Dedifferentiated amniotic fluid mesenchymal stem cell (primary cell): ENCODE data around the gene CACNA1S.

Experiments used
- DNase-seq: peaks from one replicate; pipeline ENCODE4 v3.0.0-alpha.2; 2016; ENCODE audit errors: extremely low spot score

Gene CACNA1S

DNA sequence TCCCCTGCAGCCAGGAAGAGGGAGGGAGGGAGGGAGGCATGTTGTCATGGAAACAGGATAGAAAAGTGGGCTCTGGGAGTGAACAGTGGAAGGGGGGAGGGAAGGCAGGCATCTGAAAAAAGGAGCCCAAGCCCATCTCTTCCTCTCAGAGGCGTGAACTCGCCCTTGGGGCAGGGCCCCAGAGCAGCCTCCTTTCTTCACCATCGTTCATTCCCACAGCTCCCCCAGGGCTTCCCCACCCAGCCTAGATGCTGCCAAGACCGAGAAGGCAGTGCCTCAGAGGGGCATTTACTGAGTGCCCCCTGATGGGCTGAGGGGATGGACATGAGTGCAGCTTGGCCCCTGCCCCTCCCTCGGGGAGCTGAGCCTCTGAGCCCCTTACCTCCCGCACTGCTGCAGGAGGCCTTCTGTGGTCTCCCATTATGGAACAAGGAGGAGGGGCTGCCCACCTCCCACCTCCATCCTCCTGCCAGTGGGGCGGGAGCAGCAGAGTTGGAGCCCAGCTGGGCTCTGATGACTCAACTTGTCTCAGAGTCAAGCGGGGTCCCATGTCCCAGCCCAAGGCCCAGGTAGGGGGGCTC, 49.6 kb downstream of the CACNA1S start:
- no peak for DNase-seq

DNA sequence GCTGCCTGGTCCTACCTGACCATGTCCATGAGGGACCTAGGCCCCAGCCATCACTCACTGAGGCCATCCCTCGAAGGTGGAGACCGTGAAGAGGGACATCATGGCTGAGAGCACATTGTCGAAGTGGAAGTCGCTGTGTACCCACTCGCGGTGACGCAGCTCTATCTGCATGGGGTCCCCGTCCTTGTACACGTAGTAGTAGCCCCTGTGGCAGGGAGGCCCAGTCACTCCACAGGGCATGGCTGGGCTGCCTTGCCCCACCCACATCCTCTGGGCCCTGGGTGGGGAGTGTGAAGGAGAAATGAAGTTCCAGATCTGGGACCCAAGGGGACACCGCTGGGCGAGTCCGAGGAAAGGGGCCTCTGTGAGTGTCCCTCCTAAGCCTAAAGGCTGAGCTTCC, 50.3 kb downstream of the CACNA1S start:
- DNase-seq, result no peak

DNA sequence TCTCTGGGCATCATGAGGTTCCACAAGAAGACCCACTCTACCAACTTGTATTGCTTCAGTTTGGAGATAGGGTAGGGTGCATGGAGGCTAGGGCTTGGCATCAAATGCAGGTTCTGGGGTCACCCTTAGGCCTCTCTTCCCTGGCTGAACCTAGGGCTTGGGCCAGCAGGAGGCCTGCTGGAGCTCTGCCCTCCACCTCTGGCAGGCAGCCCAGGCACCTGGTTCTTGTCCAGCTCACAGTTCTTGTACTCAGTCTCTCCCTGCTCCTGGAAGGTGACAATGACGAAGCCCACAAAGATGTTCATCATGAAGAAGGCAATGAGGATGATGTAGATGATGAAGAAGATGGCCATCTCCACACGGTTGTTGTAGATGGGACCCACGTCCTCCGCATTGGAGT, 51.2 kb downstream of the CACNA1S start:
- DNase-seq, result no peak

DNA sequence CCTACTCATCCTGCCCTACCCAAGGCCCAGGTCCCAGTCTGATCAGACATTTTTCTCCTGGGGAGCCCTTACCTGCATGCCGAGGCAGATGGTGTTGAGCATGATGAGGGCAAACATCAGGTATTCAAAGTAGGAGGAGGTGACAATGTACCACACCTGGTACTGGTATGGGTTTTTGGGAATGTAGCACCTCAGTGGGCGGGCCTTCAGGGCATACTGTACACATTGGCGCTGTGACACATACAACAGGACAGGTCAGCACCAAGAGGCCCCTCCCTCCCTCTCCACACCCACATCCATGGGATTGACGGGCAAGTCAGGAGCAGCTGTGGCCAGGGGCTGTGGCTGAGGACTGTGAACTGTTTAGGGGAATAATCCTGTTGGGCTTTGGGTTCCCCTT, 51.6 kb downstream of the CACNA1S start:
- no peak for DNase-seq

DNA sequence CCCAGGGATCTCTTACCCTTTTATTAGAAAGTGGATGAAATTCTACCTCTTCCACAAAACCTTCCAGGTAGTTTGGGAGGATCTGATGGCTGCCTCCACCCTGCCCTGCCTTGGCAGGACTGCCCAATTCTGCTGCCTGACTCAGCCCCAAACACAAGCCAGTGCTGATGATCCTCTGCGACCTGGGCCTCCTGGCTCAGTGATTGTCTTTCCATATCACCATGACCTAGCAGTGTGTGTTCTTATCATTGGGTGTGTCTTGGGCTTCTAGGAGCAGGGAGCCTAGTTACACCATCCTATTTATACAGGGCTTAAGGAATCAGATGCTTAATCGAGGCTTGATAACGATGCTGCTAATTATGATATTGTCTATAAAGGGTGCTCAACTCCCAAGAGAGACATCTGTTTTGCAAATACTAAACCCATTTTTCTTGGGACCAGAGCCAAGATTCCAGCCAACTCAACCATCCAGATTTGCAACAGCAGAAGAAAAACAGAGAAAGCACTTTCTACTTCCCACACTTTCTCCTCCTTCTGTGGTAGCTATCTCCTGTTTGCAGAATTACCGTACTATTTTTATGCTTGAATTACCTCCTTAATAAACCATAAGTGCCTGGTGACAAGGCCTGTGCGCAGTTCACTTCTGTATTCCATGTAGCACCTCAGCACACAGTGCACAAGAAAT, 52.2 kb downstream of the CACNA1S start:
- no peak for DNase-seq

DNA sequence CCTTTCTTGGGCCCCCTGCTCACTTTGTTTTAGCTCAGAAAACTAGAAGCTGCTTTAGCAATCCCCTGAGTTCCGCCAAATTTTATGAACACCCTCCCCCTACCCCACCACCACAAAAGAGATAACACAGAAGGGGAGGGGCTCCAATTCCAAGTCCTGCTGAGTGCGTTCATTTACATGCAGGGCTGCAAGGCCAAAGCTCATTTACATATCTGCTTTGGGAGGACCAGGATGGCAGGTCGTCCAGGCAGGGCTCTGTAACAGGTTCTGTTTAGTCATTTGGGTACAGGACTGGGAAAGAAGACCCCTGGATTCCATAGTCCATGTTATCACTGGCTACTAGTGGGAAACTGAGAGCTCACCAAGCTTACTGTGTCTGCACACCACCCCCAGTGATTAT, 52.8 kb downstream of the CACNA1S start:
- no peak for DNase-seq

DNA sequence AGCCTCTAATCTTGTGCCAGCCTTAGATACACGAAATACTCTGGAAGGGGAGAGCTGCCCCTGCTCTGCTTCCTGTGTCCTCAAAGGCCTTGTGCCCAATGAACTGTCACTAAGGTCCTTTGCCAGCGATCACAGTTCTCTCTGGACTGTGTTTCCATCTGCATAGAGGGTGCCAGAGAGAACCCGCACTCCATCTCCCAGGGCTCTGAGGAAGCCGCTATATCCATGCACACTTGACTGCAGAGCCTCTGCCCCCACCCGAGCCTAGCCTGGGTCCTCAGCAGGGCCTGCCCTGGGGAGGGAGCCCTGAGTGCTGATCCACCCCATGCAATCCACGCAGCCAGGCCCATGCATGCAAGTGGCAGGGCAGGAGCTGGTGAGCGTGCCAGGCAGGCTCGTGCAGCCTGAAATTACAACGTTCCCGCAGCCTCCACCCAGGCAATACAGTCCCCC, 58.1 kb downstream of the CACNA1S start:
- no peak for DNase-seq

DNA sequence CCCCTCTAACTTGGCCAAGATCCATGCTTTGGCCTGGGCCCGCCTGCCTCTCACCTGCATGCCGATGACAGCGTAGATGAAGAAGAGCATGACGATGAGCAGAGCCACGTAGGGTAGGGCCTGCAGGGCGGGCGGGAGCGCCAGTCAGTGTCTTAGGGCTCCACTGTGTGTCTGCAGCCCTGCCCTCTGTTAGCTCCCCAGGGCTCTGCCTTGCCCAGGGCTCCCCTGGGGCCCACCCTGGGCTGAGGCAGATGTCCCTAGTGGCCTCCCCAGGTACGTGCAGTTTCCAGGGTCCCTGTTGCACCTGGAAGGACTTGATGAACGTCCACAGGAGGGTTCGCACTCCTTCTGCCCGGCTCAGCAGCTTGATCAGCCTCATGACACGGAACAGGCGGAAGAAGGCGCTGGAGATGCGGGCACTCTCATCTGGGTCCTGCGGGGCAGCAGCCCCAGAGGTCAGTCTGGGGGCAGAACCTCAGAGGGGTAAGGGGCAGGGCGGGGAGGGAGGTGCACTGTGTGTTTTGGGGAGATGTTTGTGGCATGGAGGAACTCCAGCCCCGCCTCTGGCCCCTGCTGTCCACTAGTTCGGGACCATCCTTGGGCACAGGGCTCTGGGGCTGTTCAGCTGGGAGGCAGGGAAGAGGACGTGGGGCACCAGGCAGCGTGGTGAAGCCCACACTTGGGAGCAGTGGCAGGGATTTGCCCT, 58.9 kb downstream of the CACNA1S start:
- DNase-seq, result no peak

DNA sequence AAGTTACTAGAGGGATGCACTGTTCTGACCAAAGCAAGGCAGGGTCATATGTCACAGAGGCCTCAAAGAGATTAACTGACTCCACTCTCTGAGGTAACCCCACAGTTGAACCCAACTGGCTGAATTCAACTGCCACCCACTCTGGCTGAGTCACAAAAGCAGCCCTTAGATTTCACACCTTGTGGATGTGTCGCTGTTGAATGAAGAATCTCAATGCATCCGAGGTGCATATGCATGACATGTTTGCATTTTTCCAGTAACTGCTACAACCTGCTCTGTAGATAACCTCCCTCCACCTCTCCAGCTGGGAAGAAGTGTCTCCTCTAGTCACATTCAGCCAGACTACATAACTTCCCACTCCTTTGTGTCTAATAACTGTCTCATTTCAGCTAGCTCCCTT, 60.8 kb downstream of the CACNA1S start:
- DNase-seq, result no peak

DNA sequence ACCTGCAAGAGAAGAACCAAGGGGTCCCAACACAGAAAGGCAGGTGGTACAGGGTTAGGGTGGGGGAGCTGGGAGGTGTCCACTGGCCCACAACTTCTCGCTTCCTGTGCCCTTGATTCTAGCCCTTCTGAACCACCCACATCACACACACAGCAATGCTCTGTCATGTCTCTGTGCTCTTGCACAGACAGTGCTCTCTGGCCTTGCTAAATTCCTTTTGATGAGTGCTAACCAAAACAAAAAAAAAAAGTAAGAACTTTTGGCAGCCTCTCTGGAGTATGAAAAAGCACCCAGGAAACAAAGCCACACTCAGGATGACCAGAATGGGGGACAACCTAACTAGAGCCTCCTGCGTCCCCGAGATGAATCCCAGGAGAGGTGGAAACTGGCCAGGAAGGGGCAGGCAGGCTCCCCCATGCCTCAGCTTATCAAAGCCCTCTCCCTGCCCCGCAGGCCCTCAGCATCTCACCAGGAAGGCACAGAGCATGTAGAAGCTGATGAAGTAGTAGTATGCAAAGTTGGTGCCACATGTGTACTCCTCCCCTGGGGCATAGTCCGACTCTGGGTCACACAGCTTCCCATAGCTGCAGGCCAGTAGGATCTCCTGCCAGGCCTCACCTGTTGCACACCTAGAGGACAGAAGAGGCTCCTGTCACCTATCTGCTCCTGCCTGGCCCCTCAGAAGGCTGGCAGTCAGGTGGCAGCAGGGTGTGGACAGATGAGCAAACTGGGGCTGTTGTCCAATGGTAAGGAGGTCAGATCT, 61.5 kb downstream of the CACNA1S start:
- no peak for DNase-seq

DNA sequence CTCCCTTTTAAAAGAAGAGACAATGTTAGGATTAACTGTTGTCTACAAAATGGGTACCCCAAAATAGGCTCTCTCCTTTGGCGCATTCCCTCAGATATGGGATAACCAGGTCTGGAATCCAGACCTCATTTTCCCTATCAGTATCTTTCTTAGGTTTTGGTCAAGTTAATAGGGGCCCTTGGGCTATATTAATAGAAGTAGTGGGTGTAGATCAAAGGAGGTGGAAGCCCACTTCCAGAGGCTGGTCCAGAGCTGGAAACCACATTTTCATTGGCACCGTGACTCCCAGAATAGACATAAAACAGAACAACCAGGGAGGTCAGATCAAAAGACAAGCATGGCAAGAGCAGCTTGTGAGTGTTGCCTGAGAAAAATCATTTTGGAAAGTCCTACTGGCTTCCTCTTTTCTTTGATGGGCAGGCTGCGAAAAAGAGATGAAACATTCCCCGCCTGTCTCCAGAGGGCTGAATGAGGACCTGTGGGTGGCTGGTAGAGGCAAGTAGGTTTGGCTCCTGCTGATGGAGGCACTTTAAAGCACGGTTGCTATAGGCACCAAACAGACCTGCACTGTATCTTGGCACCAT, 62.9 kb downstream of the CACNA1S start:
- DNase-seq, result no peak

DNA sequence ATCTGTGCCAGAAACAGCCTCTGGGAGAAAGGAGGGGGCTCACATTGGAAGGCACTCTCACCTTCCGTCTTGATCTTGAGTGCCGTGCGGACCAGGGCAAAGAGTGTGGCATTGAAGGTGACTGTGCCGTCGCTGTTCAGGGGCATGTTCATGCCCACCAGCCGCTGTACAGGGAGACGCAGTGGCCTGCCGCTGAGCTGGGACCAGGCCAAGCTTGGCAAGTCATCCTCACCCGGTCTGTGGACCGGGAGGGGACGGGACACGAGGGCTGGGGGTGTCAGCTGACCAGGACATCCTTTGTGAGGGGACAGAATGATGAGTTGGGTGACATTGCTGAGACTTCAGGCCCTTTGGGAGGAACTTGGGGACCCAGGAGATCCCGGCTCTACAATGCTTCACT, 63.7 kb downstream of the CACNA1S start:
- DNase-seq, result no peak

DNA sequence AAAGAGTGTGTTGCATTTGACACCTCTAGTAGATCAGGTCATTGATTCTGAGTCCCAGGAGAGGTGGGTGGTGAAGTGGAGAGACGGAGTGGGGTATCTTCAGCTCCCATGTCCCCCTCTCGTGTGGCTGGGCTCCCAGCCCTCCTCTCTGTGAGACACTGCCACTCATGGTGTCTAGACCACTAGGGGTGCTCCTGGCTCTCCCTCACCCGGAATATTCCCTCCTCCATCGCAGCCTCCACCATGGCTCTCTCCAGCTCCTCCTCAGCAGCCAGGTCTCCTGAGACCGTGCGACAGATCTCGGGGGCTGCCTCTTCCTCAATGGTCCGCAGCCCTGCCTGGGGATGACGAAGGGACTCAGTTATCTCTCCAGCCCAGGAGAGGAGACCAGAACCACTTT, 68.1 kb downstream of the CACNA1S start:
- no peak for DNase-seq

DNA sequence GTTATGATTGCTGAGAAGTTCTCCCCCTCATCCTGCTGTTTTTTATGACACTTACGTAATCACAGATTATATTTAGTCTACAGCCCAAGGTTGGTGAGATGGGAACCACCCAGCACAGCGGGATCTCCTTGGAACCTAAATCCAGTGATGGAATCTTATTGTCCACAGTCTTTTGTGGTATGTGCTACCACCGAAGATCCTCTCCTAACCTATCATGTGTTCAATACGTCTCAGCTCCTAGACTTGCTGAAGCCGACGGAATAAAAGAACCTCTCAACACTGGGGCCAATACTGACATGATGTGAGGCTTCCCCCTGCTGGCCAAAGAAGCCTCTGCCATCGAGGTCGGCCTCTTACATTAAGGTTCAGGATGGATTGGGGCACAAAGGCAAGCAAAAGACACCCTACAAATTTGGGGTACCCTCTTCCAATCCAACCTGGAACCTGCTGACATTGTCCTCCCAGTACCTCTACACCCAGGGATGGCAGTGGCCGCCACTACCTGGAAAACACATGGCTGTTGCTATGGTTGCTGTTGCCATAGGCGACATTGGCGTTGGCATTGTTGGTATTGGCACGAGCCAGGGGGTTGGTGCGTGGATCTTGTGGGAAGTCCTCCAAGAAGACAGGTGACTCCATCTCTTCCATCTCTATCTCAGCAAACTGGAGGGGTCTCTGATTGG, 69.3 kb downstream of the CACNA1S start:
- DNase-seq, result peak; percentile 68

DNA sequence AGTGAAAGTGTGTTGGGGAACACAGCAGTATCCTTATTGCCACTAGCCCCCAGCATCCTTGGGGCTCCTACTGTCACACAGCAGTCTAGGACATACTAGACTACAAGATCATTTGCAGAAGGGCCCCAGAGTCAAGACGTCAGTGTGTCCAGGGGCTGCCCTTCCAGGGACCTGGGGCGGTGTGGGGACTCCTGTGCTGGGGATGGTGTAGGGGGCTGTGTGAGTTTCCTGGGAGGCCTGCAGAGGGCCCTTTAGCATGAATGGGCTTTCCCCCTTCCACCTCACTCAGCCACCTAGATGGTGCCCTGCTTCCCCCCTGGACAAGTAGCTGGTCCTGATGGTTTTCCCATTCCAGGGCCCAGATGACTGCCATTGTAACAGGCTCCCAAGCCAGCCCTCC, 71.2 kb downstream of the CACNA1S start:
- no peak for DNase-seq

DNA sequence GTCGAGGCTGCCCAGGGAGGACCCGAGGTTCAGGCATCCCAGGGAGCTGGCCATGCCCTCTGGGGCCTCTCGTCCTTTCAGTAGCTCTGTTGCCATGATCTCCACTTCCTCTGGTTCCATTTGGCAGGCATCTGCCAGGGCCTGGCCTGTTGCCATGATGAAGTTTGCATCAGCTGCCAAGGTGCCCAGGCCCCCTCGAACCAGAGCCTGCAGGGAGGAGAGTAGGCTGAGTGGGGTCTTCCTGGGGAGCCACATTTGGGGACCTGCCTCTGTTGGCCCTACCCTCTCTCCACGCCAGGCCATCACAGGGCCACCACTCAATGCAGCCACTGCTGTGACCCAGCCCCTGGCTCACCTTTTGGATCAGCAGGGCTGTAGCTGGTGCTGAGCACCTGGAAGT, 72.3 kb downstream of the CACNA1S start:
- DNase-seq, result no peak

DNA sequence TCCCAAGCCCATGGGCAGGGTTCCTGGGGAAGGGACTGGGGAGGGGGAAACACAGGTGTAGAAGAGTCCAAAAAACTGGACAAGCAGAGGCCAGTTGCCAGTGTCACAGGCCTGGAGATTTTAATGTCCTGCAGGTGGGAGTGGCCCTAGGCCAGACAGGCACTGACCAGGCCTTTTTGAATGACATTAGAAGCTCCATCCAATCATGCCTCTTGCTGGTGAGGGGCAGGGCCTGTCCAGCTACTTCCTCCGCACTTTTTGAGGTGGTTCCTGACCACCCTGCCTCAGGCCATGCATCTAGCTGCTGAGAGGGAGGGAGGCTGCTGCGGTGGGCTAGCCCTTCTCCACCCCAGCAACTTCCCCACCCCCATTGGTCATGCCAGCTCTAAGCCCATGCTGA, 72.8 kb downstream of the CACNA1S start:
- no peak for DNase-seq

DNA sequence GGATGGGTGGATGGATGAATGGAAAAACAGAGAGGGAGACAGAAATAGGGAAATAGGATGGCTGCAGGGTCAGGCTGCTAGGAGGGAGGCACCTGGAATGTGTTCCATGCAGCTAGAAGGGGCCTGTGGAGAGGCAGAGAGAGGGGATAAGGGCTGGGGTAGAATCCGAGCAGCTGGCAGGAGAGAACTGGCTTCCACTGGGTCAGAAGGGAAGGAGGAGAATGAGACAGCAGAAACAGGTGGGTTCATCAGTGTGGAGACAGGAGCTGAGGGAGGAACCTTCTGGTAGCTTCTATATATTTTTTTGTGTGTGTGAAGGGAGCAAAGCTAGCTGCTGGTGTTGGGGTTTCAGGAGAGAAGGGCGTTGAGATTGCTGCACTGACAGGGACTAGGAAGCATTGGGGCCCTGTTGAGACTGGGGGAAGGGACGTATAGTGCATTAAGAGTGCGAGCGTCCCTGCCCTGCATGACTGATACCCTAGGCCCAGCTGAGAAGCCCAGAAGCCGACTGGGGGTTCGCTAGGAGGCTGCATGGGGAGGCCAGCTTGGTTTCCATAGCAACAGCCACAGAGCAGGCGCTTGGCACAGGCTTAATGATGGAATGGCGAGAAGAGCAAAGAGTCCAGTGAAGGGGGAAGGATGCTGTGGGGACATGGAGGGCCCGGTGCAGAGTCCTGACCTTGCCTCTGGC, 73.9 kb downstream of the CACNA1S start:
- DNase-seq, result no peak

DNA sequence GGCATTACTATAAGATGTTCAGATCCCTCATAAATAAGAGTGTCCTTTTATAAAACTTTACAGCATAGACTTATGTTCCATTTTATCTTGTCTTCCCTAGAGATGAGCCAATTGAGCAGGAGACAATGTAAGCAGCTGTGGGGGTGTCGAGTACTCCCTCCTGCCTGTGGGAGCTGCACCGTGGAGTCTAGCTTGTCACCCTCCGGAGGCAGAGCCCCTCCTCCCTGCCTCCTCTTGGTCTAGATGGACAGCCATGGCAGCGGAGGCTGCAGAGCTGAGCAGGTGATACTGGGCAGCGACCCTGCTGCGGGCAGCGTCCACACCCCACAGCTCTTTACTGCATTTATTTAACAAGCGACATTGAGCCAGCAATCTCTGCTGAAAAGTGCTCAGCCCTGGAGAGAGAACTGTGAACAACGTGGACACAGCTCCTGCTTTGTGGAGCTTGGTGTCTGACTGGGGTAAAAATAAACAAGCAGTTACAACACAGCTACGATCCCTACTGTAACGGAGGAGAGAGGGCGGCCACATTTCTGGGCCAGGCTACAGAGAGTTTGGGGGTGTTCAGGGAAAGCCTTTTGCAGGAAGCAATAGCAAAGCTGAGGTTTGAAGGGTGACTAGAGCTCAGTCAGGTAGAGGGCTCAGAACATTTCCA, 75.9 kb downstream of the CACNA1S start:
- DNase-seq, result no peak

DNA sequence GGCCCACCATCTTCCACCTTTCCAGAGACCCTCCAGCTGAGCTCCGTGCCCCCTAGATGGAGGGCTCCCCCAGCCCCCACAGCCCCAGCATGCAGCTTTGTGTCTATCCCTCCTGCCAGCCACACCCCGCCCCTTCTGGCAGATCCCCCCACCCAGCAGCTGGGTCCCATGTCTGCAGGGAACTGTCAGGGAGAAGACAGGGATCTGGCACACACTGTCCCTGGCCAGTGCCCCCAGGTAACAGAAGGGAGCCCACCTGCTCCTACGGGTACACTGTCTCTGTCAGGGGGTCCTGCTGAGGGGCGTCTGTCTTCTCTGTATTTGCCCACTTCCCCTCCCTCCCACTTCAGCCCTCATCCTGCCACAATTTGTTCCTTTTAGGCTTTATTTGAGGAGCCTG, 77.6 kb downstream of the CACNA1S start:
- no peak for DNase-seq
